LNCaP clone FGC (cell line): Measurements from ENCODE around the gene GRM4.

Experiments used
- DNase-seq: peaks from one replicate; pipeline ENCODE4 v3.0.0-alpha.2; 2011; ENCODE audit warnings: low read depth
- H3K4me3 ChIP-seq: 2 replicates; pipeline ENCODE4 v1.5.1; 2011; ENCODE audit warnings: mild to moderate bottlenecking, low read depth, low read length, control low read depth
- CTCF ChIP-seq: IDR thresholded peaks from 2 replicates; pipeline ENCODE4 v1.5.1; 2012; ENCODE audit warnings: mild to moderate bottlenecking; ENCODE audit not compliant: control insufficient read depth, insufficient read depth; ENCODE audit errors: extremely low read depth

GRM4 gene

GRCh38 chr6:34172961-34173775 is 27.3 kb upstream of the GRM4 start:
- no peak for DNase-seq
- TF ChIP-seq CTCF = no peak
- H3K4me3 ChIP-seq = no peak overlapping the region

- no peak for DNase-seq
- no peak overlapping the region for H3K4me3 ChIP-seq
- TF ChIP-seq CTCF = no peak
Observed at GRCh38 chr6:34170346-34170745, 24.5 kb upstream of the GRM4 start.

GRCh38 chr6:34169897-34170296 is 24.0 kb upstream of the GRM4 start:
- TF ChIP-seq CTCF = no peak
- H3K4me3 ChIP-seq = no peak overlapping the region
- DNase-seq = no peak

DNA sequence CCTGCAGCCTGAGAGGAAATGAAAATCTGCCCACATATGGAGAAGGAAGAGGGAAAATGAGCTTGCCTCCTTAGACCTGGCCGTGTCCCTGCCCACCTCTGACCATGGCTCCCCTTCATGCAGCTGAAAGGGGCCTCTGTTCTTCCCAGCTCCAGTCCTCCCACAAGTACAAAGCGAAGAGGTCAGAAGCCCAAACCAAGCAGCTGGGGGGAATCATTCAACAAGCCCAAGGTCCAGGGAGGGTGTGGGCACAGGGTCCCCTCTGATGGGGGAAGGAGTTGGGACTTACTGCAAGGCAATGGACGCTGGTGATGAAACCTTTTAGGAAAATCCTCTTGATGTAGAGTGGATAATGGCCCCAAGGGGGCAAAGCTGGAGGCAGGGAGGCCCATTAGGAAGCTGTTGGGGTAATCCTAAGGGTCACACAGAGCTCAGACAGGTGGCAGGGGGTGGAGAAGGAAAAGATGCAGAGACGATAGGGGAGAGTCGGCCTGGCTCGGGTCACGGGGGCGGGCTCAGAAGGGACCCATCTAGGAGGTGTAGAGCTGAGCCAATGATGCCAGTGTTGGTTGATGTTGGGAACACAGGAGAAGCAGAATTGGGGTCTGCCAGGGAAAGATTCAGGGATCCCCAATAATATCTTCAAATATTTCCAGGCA is 16.1 kb upstream of the GRM4 start:
- no peak overlapping the region for H3K4me3 ChIP-seq
- no peak for TF ChIP-seq CTCF
- DNase-seq = no peak

DNA sequence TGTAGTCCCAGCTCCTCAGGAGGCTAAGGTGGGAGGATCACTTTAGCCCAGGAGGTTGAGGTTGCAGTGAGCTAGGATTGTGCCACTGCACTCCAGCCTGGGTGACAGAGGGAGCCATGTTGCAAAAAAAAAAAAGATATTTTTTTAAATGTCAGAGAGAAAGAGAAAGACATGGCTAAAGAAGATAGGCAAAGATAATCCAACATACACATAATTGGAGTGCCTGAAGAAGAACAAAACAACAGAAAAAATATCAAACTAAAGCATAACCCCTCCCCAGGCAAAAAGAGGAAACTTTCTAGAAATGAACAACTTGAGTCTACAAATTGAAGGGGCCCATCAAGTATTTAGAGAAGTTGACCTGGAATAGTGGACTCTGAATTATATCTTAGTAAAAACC is 14.0 kb upstream of the GRM4 start:
- no peak overlapping the region for H3K4me3 ChIP-seq
- no peak for TF ChIP-seq CTCF
- no peak for DNase-seq

DNA sequence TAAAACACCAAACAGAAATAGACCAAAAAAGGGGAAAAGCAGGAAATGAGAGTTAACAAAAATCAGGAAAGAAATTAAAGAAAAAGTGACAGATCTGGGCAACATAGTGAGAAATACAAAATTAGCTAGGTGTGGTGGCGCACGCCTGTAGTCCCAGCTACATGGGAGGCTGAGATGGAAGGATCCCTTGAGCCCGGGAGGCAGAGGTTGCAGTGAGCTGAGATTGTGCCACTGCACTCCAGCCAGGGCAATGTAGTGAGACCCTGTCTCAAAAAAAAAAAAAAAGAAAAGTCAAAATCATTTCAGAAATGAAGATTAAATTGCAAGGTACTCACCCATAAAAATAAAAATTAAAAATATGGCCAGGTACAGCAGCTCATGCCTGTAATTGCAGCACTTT is 13.0 kb upstream of the GRM4 start:
- TF ChIP-seq CTCF = no peak
- no peak overlapping the region for H3K4me3 ChIP-seq
- DNase-seq = no peak

- TF ChIP-seq CTCF = no peak
- DNase-seq = no peak
- H3K4me3 ChIP-seq = no peak overlapping the region
Observed at GRCh38 chr6:34157851-34158250, 12.0 kb upstream of the GRM4 start.
